ENCODE data around the gene NTM. TPM values are rescaled to one million over a fixed set of nuclear protein-coding genes. Genes with fewer than 3 reads are reported as not detected.

NTM gene
- polyA plus RNA-seq, 1 donor from 2014 or later, result 39.4 TPM

GRCh38 chr11:131744847-131745246 lies 374.4 kb downstream of the NTM start:
- no peak overlapping the region for H2AFZ ChIP-seq (ENCODE audit: low read depth, low read length)
- no peaks in the 10 kb centered on the region for H4K20me1 ChIP-seq (ENCODE audit: insufficient read depth)
- no peaks in the 10 kb centered on the region for H3K9me3 ChIP-seq (ENCODE audit: low read length)
- H3K4me2 ChIP-seq (ENCODE audit: low read length), result no peak overlapping the region
- H3K9me2 ChIP-seq (ENCODE audit: insufficient read depth, low read length), result no peaks in the 10 kb centered on the region
- no peak overlapping the region for H3K27ac ChIP-seq (ENCODE audit: low read length)
- H3K9ac ChIP-seq (ENCODE audit: low read length), result no peak overlapping the region
- H3K36me3 ChIP-seq (ENCODE audit: insufficient read depth, low read length), result no peaks in the 10 kb centered on the region
- no peak overlapping the region for H3K4me3 ChIP-seq (ENCODE audit: low read length)
- H3F3A ChIP-seq (ENCODE audit: insufficient read depth, low read length, poor library complexity, severe bottlenecking), result no peaks in the 10 kb centered on the region
- no peaks in the 10 kb centered on the region for H3K79me2 ChIP-seq (replicated peaks; ENCODE audit: insufficient read depth, low read length)
- TF ChIP-seq REST (IDR thresholded peaks at IDR 0.05; ENCODE audit: borderline replicate concordance) (no peak), POLR2AphosphoS5 (IDR thresholded peaks at IDR 0.05) (peak; percentile 10), TAF1 (IDR thresholded peaks at IDR 0.05; ENCODE audit: low read depth) (no peak), RAD21 (conservative IDR thresholded peaks at IDR 0.05) (no peak), EP300 (conservative IDR thresholded peaks at IDR 0.05; ENCODE audit: poor library complexity, severe bottlenecking) (no peak), EZH2 (IDR thresholded peaks at IDR 0.05; ENCODE audit: borderline replicate concordance, insufficient read depth, low read length, poor library complexity, severe bottlenecking) (no peak), SMC3 (conservative IDR thresholded peaks at IDR 0.05; ENCODE audit: poor library complexity) (no peak), MXI1 (conservative IDR thresholded peaks at IDR 0.05; ENCODE audit: poor library complexity, severe bottlenecking) (no peak), CTCF (IDR thresholded peaks at IDR 0.05; ENCODE audit: poor library complexity, severe bottlenecking) (no peak)
- H3K27me3 ChIP-seq (ENCODE audit: insufficient read depth, low read depth, low read length), result no peaks in the 10 kb centered on the region

GRCh38 chr11:131745405-131745804 lies 375.0 kb downstream of the NTM start:
- Histone ChIP-seq H4K20me1 (ENCODE audit: insufficient read depth) (no peaks in the 10 kb centered on the region), H3K9ac (ENCODE audit: low read length) (no peak overlapping the region), H3K79me2 (replicated peaks; ENCODE audit: insufficient read depth, low read length) (no peaks in the 10 kb centered on the region), H3K4me2 (ENCODE audit: low read length) (no peak overlapping the region), H3K9me2 (ENCODE audit: insufficient read depth, low read length) (no peaks in the 10 kb centered on the region), H3F3A (ENCODE audit: insufficient read depth, low read length, poor library complexity, severe bottlenecking) (no peaks in the 10 kb centered on the region), H2AFZ (ENCODE audit: low read depth, low read length) (no peak overlapping the region), H3K36me3 (ENCODE audit: insufficient read depth, low read length) (no peaks in the 10 kb centered on the region), H3K4me3 (ENCODE audit: low read length) (no peak overlapping the region), H3K27ac (ENCODE audit: low read length) (no peak overlapping the region), H3K27me3 (ENCODE audit: insufficient read depth, low read depth, low read length) (no peaks in the 10 kb centered on the region), H3K9me3 (ENCODE audit: low read length) (no peaks in the 10 kb centered on the region)
- TF ChIP-seq RAD21 (conservative IDR thresholded peaks at IDR 0.05) (no peak), EP300 (conservative IDR thresholded peaks at IDR 0.05; ENCODE audit: poor library complexity, severe bottlenecking) (no peak), EZH2 (IDR thresholded peaks at IDR 0.05; ENCODE audit: borderline replicate concordance, insufficient read depth, low read length, poor library complexity, severe bottlenecking) (no peak), REST (IDR thresholded peaks at IDR 0.05; ENCODE audit: borderline replicate concordance) (no peak), MXI1 (conservative IDR thresholded peaks at IDR 0.05; ENCODE audit: poor library complexity, severe bottlenecking) (no peak)

Measured in neural cell (in vitro differentiated cells).